ENCODE results near the gene C1orf94. TPM values are rescaled to one million over a fixed set of nuclear protein-coding genes. Genes with fewer than 3 reads are reported as not detected.

C1orf94 gene
- total and polyA plus RNA-seq, 2 of the 4 experiments (the other 2 are of a cell fraction), result not detected

DNA sequence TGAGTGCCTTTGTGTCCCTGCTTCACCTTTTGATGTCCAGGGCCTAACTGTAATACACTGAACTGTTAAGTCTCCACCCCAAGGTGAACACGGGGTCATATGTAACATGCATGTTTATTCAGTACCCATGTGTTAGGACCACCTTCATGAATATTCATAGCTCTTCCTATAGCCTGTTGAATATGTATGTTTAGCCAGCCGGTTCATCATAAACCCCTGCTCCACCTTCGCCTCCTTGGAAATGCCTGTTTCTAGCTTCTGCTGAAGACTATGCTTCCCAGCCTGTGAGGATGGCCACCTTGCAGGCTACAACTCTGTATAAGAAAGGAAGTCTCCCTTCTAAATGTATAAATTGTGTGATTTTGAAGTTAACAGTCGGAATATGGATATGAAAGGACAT lies 69.3 kb downstream of the C1orf94 start:
- dilution Hi-C loops (cut with HindIII; ENCODE audit: low sequenced_read_pairs, unreplicated experiment), result no loop called here
- no CpG with 5 or more reads among the region's 4 CpGs for WGBS, 2 experiments (ENCODE audit: extremely low coverage in 2 of 2, insufficient read length in 1 of 2)
- H4K91ac ChIP-seq (ENCODE audit: insufficient read depth, low read depth, low read length), result no peak overlapping the region
- no peaks in the 10 kb centered on the region for H3K9me1 ChIP-seq (ENCODE audit: insufficient read depth, low read length)
- no peak overlapping the region for H2BK15ac ChIP-seq (ENCODE audit: low read depth, low read length)
- no peak overlapping the region for H2BK20ac ChIP-seq (ENCODE audit: low read depth, low read length)
- ATAC-seq (ENCODE audit: low read depth), result no peak
- CTCF ChIA-PET, result no interaction called here
- POLR2A ChIA-PET (ENCODE audit: unreplicated experiment), result no interaction called here
- H4K5ac ChIP-seq (ENCODE audit: low read depth, low read length), result no peak overlapping the region
- no peak overlapping the region for H3K4me3 ChIP-seq (ENCODE audit: insufficient read depth, low read depth, low read length)
- no peak for DNase-seq
- H3K14ac ChIP-seq (replicated peaks; ENCODE audit: low read depth, low read length), result no peak overlapping the region
- no peak overlapping the region for H3K4me2 ChIP-seq (ENCODE audit: low read depth, low read length)
- no peak overlapping the region for H3K27ac ChIP-seq (ENCODE audit: insufficient read depth, low read length)
- no peak overlapping the region for H3K56ac ChIP-seq (ENCODE audit: extremely low read depth, insufficient read depth, low read length)
- TF ChIP-seq, protein P1, sequence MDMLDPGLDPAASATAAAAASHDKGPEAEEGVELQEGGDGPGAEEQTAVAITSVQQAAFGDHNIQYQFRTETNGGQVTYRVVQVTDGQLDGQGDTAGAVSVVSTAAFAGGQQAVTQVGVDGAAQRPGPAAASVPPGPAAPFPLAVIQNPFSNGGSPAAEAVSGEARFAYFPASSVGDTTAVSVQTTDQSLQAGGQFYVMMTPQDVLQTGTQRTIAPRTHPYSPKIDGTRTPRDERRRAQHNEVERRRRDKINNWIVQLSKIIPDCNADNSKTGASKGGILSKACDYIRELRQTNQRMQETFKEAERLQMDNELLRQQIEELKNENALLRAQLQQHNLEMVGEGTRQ (IDR thresholded peaks at IDR 0.05; ENCODE audit: low read depth, low read length), result no peak
- TF ChIP-seq RFX5 (IDR thresholded peaks at IDR 0.05; ENCODE audit: low read depth, low read length), result no peak
- no peak for TF ChIP-seq SMC3 (IDR thresholded peaks at IDR 0.05; ENCODE audit: low read depth, low read length)
- TF ChIP-seq BHLHE40 (IDR thresholded peaks at IDR 0.05; ENCODE audit: low read depth, low read length), result no peak
- no peak for TF ChIP-seq CEBPB (IDR thresholded peaks at IDR 0.05; ENCODE audit: low read depth, low read length)
- TF ChIP-seq FOS (IDR thresholded peaks at IDR 0.05; ENCODE audit: low read depth, low read length), result no peak
- TF ChIP-seq, protein P2, sequence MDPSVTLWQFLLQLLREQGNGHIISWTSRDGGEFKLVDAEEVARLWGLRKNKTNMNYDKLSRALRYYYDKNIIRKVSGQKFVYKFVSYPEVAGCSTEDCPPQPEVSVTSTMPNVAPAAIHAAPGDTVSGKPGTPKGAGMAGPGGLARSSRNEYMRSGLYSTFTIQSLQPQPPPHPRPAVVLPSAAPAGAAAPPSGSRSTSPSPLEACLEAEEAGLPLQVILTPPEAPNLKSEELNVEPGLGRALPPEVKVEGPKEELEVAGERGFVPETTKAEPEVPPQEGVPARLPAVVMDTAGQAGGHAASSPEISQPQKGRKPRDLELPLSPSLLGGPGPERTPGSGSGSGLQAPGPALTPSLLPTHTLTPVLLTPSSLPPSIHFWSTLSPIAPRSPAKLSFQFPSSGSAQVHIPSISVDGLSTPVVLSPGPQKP (IDR thresholded peaks at IDR 0.05; ENCODE audit: borderline replicate concordance, low read depth, low read length), result no peak
- TF ChIP-seq POLR2A (IDR thresholded peaks at IDR 0.05; ENCODE audit: low read depth, low read length), result no peak
- TF ChIP-seq NFE2L2 (IDR thresholded peaks at IDR 0.05; ENCODE audit: low read depth, low read length), result no peak
- no peak for TF ChIP-seq RAD21 (IDR thresholded peaks at IDR 0.05; ENCODE audit: low read length)
- TF ChIP-seq MAFK (IDR thresholded peaks at IDR 0.05; ENCODE audit: low read depth, low read length), result no peak
- TF ChIP-seq CHD1 (IDR thresholded peaks at IDR 0.05; ENCODE audit: low read depth, low read length), result no peak
- TF ChIP-seq RCOR1 (IDR thresholded peaks at IDR 0.05; ENCODE audit: insufficient replicate concordance, low read length), result no peak
- TF ChIP-seq, protein P3, sequence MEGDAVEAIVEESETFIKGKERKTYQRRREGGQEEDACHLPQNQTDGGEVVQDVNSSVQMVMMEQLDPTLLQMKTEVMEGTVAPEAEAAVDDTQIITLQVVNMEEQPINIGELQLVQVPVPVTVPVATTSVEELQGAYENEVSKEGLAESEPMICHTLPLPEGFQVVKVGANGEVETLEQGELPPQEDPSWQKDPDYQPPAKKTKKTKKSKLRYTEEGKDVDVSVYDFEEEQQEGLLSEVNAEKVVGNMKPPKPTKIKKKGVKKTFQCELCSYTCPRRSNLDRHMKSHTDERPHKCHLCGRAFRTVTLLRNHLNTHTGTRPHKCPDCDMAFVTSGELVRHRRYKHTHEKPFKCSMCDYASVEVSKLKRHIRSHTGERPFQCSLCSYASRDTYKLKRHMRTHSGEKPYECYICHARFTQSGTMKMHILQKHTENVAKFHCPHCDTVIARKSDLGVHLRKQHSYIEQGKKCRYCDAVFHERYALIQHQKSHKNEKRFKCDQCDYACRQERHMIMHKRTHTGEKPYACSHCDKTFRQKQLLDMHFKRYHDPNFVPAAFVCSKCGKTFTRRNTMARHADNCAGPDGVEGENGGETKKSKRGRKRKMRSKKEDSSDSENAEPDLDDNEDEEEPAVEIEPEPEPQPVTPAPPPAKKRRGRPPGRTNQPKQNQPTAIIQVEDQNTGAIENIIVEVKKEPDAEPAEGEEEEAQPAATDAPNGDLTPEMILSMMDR (conservative IDR thresholded peaks at IDR 0.05; ENCODE audit: low read depth, low read length), result no peak
- no peak for TF ChIP-seq MXI1 (IDR thresholded peaks at IDR 0.05; ENCODE audit: borderline replicate concordance, low read depth, low read length)
- no peak for TF ChIP-seq MAZ (IDR thresholded peaks at IDR 0.05; ENCODE audit: borderline replicate concordance, low read depth, low read length)
- H4K20me1 ChIP-seq (ENCODE audit: insufficient read depth, low read length), result no peaks in the 10 kb centered on the region
- no peak overlapping the region for H4K8ac ChIP-seq (ENCODE audit: low read depth in 2 of 2, low read length in 2 of 2)
- H3K79me1 ChIP-seq (ENCODE audit: low read depth in 1 of 2, low read length in 2 of 2), result no peaks in the 10 kb centered on the region
- H2BK120ac ChIP-seq (ENCODE audit: low read depth, low read length), result no peak overlapping the region
- H3K27me3 ChIP-seq (ENCODE audit: control insufficient read depth, insufficient read depth, low read length), result no peaks in the 10 kb centered on the region
- no peak overlapping the region for H3K23ac ChIP-seq (ENCODE audit: low read depth, low read length)
- no TSS peak for BruUV-seq (replicated peaks)
- no peaks in the 10 kb centered on the region for H3K4me1 ChIP-seq (ENCODE audit: control insufficient read depth, insufficient read depth, low read length)
- no peak overlapping the region for H3K9ac ChIP-seq (ENCODE audit: low read depth, low read length)
- H2AK9ac ChIP-seq (replicated peaks; ENCODE audit: low read depth, low read length, poor library complexity), result no peak overlapping the region
- H3K4ac ChIP-seq (ENCODE audit: low read depth, low read length), result no peak overlapping the region
- H2AFZ ChIP-seq (replicated peaks; ENCODE audit: low read length, poor library complexity), result no peak overlapping the region
- no peak overlapping the region for H2BK5ac ChIP-seq (ENCODE audit: low read depth, low read length, poor library complexity, severe bottlenecking)
- peaks cover 2% of the 10 kb centered on the region for H3K9me3 ChIP-seq (ENCODE audit: control insufficient read depth, insufficient read depth, low read length)
- no peaks in the 10 kb centered on the region for H3K36me3 ChIP-seq (ENCODE audit: control insufficient read depth, insufficient read depth, low read length)
- intact Hi-C loops (cut with micrococcal nuclease), result no loop called here
- H2AK5ac ChIP-seq (ENCODE audit: low read depth, low read length), result no peak overlapping the region
- no peak overlapping the region for H3K18ac ChIP-seq (ENCODE audit: low read depth, low read length)
- in situ Hi-C loops (cut with MboI; ENCODE audit: low sequenced_read_pairs), result no loop called here
